WTC11 (cell line): ENCODE data around the gene OTUD1. TPM values are rescaled to one million over a fixed set of nuclear protein-coding genes. Genes with fewer than 3 reads are reported as not detected.

Source experiments
- ATAC-seq: fragments of 200-7000 bp; cut with Tn5 transposase; 2 replicates; pipeline ENCODE4 v1.10.0; 2021; ENCODE audit warnings: mild to moderate bottlenecking, moderate library complexity
- CTCF ChIA-PET: fragments of 300-600 bp; sonication (Branson Sonifier 250); formaldehyde crosslinking; loops from one replicate; lab custom pipeline; 2021; ENCODE audit warnings: antibody characterized with exemption; lab: Charles Lee
- POLR2A ChIA-PET: fragments of 350-600 bp; sonication (Branson Sonifier 250); formaldehyde crosslinking; loops from one replicate; lab custom pipeline; 2021; ENCODE audit warnings: antibody characterized with exemption; lab: Charles Lee
- DNase-seq: peaks from one replicate; pipeline ENCODE4 v3.0.0; 2021; ENCODE audit warnings: low spot score
- H3K27ac Mint-ChIP-seq: 2 replicates; pipeline ENCODE4 v1.8.0; 2021; ENCODE audit warnings: mixed read lengths
- H3K27me3 Mint-ChIP-seq: 2 replicates; pipeline ENCODE4 v1.8.0; 2021; ENCODE audit warnings: low read depth, mild to moderate bottlenecking, moderate library complexity, mixed read lengths
- H3K36me3 Mint-ChIP-seq: 2 replicates; pipeline ENCODE4 v1.8.0; 2021; ENCODE audit warnings: mixed read lengths
- H3K4me1 Mint-ChIP-seq: 2 replicates; pipeline ENCODE4 v1.8.0; 2022; ENCODE audit warnings: mixed read lengths
- H3K4me3 Mint-ChIP-seq: 2 replicates; pipeline ENCODE4 v1.8.0; 2021; ENCODE audit warnings: mild to moderate bottlenecking, moderate library complexity, mixed read lengths
- H3K9me3 Mint-ChIP-seq: 2 replicates; pipeline ENCODE4 v1.8.0; 2021; ENCODE audit warnings: mixed read lengths
- CREM ChIP-seq: sonication (generic); formaldehyde crosslinking; IDR thresholded peaks from 2 replicates; pipeline ENCODE4 v1.8.1; 2022; ENCODE audit warnings: mild to moderate bottlenecking, missing genetic modification reagents, moderate library complexity
- ETV6 ChIP-seq: sonication (generic); formaldehyde crosslinking; IDR thresholded peaks from 2 replicates; pipeline ENCODE4 v1.8.1; 2022; ENCODE audit warnings: mild to moderate bottlenecking, missing genetic modification reagents
- FOXP1 ChIP-seq: sonication (generic); formaldehyde crosslinking; IDR thresholded peaks from 2 replicates; pipeline ENCODE4 v1.8.0; 2022; ENCODE audit warnings: missing genetic modification reagents, mild to moderate bottlenecking, moderate library complexity, borderline replicate concordance
- HMGA2 ChIP-seq: fragments of 250-450 bp; sonication (Bioruptor Pico); IDR thresholded peaks from 2 replicates; pipeline ENCODE4 v1.4.0; 2021; ENCODE audit warnings: mild to moderate bottlenecking, moderate library complexity
- MXD4 ChIP-seq: fragments of 250-450 bp; sonication (Bioruptor Pico); IDR thresholded peaks from 2 replicates; pipeline ENCODE4 v1.8.0; 2021; ENCODE audit warnings: mild to moderate bottlenecking, moderate library complexity, borderline replicate concordance
- NFYB ChIP-seq: sonication (generic); formaldehyde crosslinking; conservative IDR thresholded peaks from 2 replicates; pipeline ENCODE4 v1.8.0; 2022; ENCODE audit warnings: low read depth, missing genetic modification reagents
- NR1H2 ChIP-seq: sonication (generic); formaldehyde crosslinking; IDR thresholded peaks from 2 replicates; pipeline ENCODE4 v1.9.0; 2021; ENCODE audit warnings: mild to moderate bottlenecking, moderate library complexity, missing genetic modification reagents
- PRDM15 ChIP-seq: sonication (generic); formaldehyde crosslinking; IDR thresholded peaks from 2 replicates; pipeline ENCODE4 v1.8.0; 2022; ENCODE audit warnings: missing genetic modification reagents
- SOX15 ChIP-seq: fragments of 250-450 bp; sonication (Bioruptor Pico); IDR thresholded peaks from 2 replicates; pipeline ENCODE4 v1.9.0; 2021; ENCODE audit warnings: mild to moderate bottlenecking
- STAT6 ChIP-seq: sonication (generic); formaldehyde crosslinking; conservative IDR thresholded peaks from 2 replicates; pipeline ENCODE4 v1.8.1; 2023; ENCODE audit warnings: mild to moderate bottlenecking, low read depth, missing genetic modification reagents, moderate library complexity
- TP53 ChIP-seq: sonication (generic); formaldehyde crosslinking; IDR thresholded peaks from 2 replicates; pipeline ENCODE4 v1.8.1; 2023; ENCODE audit warnings: mild to moderate bottlenecking, missing genetic modification reagents
- ZNF121 ChIP-seq: sonication (generic); formaldehyde crosslinking; IDR thresholded peaks from 2 replicates; pipeline ENCODE4 v1.8.0; 2023; ENCODE audit warnings: missing genetic modification reagents
- ZNF219 ChIP-seq: sonication (generic); formaldehyde crosslinking; IDR thresholded peaks from 2 replicates; pipeline ENCODE4 v1.8.0; 2023; ENCODE audit warnings: missing genetic modification reagents, mild to moderate bottlenecking, borderline replicate concordance
- ZNF232 ChIP-seq: sonication (generic); formaldehyde crosslinking; IDR thresholded peaks from 2 replicates; pipeline ENCODE4 v1.8.0; 2022; ENCODE audit warnings: mild to moderate bottlenecking, missing genetic modification reagents
- ZNF416 ChIP-seq: fragments of 250-450 bp; sonication (Bioruptor Pico); IDR thresholded peaks from 2 replicates; pipeline ENCODE4 v1.9.0; 2021; ENCODE audit warnings: mild to moderate bottlenecking, inconsistent platforms
- ZNF425 ChIP-seq: fragments of 250-450 bp; sonication (Bioruptor Pico); conservative IDR thresholded peaks from 2 replicates; pipeline ENCODE4 v1.9.0; 2021; ENCODE audit warnings: mild to moderate bottlenecking
- ZNF671 ChIP-seq: fragments of 250-450 bp; sonication (Bioruptor Pico); IDR thresholded peaks from 2 replicates; pipeline ENCODE4 v1.8.0; 2021; ENCODE audit warnings: mild to moderate bottlenecking
- ZSCAN18 ChIP-seq: fragments of 250-450 bp; sonication (Bioruptor Pico); IDR thresholded peaks from 2 replicates; pipeline ENCODE4 v2.1.2; 2022; ENCODE audit warnings: mild to moderate bottlenecking, moderate library complexity
- total RNA-seq: library from RNA; stranded (reverse); gene quantifications from 3 replicates; pipeline ENCODE4 v1.2.3, GENCODE V29; 2021
- TF ChIP-seq, protein P1 (sequence below): sonication (generic); formaldehyde crosslinking; IDR thresholded peaks from 2 replicates; pipeline ENCODE4 v1.8.0; 2022; ENCODE audit warnings: mild to moderate bottlenecking, missing genetic modification reagents
- TF ChIP-seq, protein P2 (sequence below): sonication (generic); formaldehyde crosslinking; IDR thresholded peaks from 2 replicates; pipeline ENCODE4 v1.8.1; 2023; ENCODE audit warnings: mild to moderate bottlenecking, moderate library complexity, missing genetic modification reagents

Gene OTUD1
- total RNA-seq, 1 experiment from 2014 or later, result 9.0 TPM

- Mint-ChIP-seq H3K9me3 (peaks cover 5% of the 10 kb centered on the region; the same call in 1 of the 2 replicates), H3K4me1 (peaks cover 59% of the 10 kb centered on the region), H3K36me3 (0 out of 2 replicates have a peak, but pooled peaks cover 3% of the 10 kb centered on the region), H3K27ac (no peak overlapping the region; the same call in 1 of the 2 replicates), H3K4me3 (no peak overlapping the region), H3K27me3 (no peaks in the 10 kb centered on the region)
- ATAC-seq (peak; percentile 46), DNase-seq (no peak)
- ChIA-PET POLR2A (no interaction called here), CTCF (interaction anchor here (0.9 kb wide), 1 partner anchor 168 kb away, joined by 3 read pairs; no protein-coding TSS in a partner anchor)
- TF ChIP-seq ZSCAN18 (CRISPR knock-in tag), result no peak
- no peak for TF ChIP-seq ETV6 (CRISPR knock-in tag)
- TF ChIP-seq, protein P1, sequence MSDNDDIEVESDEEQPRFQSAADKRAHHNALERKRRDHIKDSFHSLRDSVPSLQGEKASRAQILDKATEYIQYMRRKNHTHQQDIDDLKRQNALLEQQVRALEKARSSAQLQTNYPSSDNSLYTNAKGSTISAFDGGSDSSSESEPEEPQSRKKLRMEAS (CRISPR knock-in tag), result no peak
- TF ChIP-seq NR1H2 (CRISPR knock-in tag), result no peak
- TF ChIP-seq PRDM15 (CRISPR knock-in tag), result no peak
- TF ChIP-seq STAT6 (CRISPR knock-in tag), result no peak
- no peak for TF ChIP-seq TP53
- TF ChIP-seq, protein P2, sequence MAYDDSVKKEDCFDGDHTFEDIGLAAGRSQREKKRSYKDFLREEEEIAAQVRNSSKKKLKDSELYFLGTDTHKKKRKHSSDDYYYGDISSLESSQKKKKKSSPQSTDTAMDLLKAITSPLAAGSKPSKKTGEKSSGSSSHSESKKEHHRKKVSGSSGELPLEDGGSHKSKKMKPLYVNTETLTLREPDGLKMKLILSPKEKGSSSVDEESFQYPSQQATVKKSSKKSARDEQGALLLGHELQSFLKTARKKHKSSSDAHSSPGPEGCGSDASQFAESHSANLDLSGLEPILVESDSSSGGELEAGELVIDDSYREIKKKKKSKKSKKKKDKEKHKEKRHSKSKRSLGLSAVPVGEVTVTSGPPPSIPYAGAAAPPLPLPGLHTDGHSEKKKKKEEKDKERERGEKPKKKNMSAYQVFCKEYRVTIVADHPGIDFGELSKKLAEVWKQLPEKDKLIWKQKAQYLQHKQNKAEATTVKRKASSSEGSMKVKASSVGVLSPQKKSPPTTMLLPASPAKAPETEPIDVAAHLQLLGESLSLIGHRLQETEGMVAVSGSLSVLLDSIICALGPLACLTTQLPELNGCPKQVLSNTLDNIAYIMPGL (CRISPR knock-in tag), result no peak
- no peak for TF ChIP-seq ZNF219 (CRISPR knock-in tag)
- no peak for TF ChIP-seq HMGA2 (CRISPR knock-in tag)
- no peak for TF ChIP-seq NFYB (CRISPR knock-in tag)
- no peak for TF ChIP-seq ZNF425 (CRISPR knock-in tag)
Measured at GRCh38 chr10:23461557-23461956, 22.7 kb downstream of the OTUD1 start.

DNA sequence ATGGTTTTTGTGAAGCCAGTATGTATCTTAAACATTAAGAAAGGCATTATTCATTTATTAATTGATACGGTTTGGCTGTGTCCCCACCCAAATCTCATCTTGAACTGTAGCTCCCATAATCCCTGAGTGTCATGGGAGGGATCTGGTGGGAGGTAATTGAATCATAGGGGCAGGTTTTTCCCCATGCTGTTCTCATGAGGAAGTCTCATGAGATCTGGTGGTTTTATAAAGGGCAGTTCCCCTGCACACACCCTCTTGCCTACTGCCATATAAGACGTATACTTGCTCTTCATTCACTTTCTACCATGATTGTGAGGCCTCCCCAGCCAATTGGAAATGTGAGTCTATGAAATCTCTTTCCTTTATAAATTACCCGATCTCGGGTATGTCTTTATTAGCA is 28.1 kb downstream of the OTUD1 start:
- POLR2A ChIA-PET, result no interaction called here
- H3K9me3 Mint-ChIP-seq, result no peaks in the 10 kb centered on the region
- DNase-seq, result no peak
- no peak overlapping the region for H3K4me3 Mint-ChIP-seq
- peaks cover 20% of the 10 kb centered on the region for H3K4me1 Mint-ChIP-seq
- peaks cover 3% of the 10 kb centered on the region; the same call in 1 of the 2 replicates for H3K27me3 Mint-ChIP-seq
- no peak overlapping the region for H3K27ac Mint-ChIP-seq
- H3K36me3 Mint-ChIP-seq, result no peaks in the 10 kb centered on the region
- no peak for TF ChIP-seq SOX15 (CRISPR knock-in tag)
- TF ChIP-seq ZNF416 (CRISPR knock-in tag), result no peak
- no peak for TF ChIP-seq ZNF232 (CRISPR knock-in tag)
- no peak for TF ChIP-seq ZNF671 (CRISPR knock-in tag)
- no peak for TF ChIP-seq MXD4 (CRISPR knock-in tag)
- TF ChIP-seq, protein P2 (CRISPR knock-in tag), result no peak
- no peak for TF ChIP-seq ZNF121
- no peak for TF ChIP-seq CREM
- TF ChIP-seq FOXP1 (CRISPR knock-in tag), result no peak
- CTCF ChIA-PET, result no interaction called here
- ATAC-seq, result no peak
